GM18870 (cell line): ENCODE data around the gene KLC3.

Experiments used
- ATAC-seq: cut with Tn5 transposase; IDR thresholded peaks from one replicate; pipeline ENCODE4 v1.9.1; 2021; ENCODE audit warnings: moderate library complexity; ENCODE audit not compliant: unreplicated experiment

KLC3 gene

DNA sequence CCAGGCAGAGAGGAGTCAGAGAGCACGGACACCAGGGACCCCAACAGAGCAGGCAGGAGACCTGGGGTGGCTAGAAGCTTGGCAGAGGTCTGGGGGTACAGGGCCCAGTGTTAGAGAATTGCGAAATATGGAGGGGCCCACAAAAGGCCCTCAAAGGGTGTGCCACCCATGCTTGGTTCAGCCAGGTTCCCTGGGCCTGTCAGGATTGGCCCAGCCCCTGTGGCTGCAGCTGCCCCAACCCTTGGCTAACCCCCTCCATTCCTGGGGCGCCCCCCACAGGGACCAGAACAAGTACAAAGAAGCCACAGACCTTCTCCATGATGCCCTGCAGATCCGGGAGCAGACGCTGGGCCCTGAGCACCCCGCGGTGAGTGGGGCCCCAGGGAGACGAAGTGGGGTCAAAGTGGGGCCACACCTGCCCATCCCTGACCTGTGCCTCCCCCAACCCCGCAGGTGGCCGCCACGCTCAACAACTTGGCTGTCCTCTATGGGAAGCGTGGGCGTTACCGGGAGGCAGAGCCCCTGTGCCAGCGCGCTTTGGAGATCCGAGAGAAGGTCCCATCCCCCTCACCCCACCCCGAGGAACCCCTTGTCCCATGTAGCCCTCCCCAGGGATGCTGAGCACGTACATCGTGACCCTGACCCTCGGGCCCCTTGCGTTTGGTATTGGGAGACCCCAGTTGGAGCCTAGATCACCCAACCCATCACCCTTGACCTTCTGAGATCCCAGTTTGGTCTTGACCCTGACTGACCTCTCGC is 8.0 kb downstream of the KLC3 start:
- ATAC-seq, result no peak

GRCh38 chr19:45349126-45349415 is 8.5 kb downstream of the KLC3 start:
- ATAC-seq, result no peak

GRCh38 chr19:45349430-45349941 is 8.9 kb downstream of the KLC3 start:
- ATAC-seq, result no peak

DNA sequence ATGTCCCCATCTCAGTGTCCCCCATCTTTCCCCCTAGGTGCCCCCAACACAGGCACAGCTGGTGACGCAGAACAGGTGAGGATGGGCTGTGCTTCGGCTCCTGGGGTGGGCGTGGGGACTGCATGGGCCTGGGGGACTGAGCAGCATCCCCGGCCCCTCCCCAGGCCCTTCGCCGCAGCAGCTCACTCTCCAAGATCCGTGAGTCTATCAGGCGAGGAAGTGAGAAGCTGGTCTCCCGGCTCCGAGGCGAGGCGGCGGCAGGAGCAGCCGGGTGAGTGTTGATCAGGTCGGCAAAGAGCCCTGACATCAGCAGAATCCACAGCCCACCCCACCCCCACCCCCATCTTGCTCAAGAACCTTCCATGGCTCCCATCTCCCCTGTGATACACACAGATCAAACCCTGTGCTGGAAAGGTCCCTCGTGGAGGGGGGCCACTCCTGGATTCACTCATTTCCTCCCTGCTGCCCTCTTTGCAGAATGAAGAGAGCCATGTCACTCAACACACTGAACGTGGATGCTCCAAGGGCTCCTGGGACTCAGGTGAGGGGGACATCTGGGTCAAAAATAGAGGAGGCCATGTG is 10.0 kb downstream of the KLC3 start:
- no peak for ATAC-seq

- ATAC-seq, result no peak
Observed at GRCh38 chr19:45351401-45351952, 10.9 kb downstream of the KLC3 start.

- no peak for ATAC-seq
Observed at GRCh38 chr19:45352062-45352461, 11.5 kb downstream of the KLC3 start.

DNA sequence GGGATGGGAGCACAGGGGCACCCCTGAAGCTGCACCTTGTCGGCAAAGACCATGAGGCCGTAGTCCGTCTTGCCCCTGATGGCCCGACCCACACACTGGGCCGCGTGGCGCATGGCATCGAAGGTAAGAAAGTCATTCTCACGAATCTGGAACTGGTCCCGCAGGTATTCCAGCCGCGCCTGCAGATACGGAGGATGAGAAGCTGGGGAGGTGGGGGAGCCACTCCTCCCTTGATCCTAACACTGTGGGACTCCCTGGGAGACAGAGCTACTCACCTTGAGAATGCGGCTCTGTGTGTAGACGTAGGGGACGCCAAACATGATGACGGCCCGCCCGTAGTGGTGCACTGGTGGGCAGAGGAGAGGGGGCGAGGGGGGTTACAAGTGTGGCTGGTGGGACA is 11.9 kb downstream of the KLC3 start:
- no peak for ATAC-seq

DNA sequence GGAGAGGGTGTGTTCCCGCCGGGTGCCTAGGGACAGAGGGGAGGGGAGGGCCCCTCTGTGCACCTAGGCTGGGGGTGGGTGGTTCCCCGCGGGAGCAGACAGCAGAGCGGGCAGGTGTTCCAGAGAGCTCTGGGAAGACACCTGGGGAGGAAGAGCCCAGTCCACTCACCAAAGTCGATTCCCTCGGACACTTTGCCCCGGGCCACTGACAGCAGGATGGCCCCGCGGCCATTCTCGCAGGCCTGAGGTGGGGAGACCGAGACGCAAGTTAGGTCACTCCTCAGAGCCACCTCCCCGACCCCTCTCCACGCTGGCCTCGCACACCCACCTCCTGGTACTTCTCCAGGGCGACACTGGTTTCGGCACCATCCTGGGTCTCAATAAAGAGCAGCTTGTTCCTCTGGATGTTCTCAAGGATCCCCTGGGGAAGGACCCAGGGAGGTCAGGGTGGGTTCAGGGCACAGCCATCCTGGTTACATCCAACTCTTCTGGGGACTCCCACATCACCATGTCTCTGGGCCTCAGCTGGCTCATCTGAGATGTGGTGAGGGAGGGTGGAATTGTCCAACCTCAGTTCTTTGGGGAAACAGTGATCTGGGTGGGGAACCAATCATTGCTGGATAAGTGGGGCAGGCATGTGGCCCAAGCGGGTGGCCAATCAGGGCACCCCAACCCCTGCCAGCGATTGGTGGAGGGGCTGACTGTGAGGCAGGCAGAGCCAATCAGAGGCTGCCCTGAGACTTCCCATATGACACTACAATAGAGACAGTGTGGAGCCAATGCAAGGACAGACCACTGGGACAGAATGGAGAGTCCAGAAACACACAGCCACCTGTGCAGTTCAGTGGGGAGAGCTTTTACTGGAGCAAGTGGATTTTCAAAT is 12.6 kb downstream of the KLC3 start:
- ATAC-seq, result no peak

DNA sequence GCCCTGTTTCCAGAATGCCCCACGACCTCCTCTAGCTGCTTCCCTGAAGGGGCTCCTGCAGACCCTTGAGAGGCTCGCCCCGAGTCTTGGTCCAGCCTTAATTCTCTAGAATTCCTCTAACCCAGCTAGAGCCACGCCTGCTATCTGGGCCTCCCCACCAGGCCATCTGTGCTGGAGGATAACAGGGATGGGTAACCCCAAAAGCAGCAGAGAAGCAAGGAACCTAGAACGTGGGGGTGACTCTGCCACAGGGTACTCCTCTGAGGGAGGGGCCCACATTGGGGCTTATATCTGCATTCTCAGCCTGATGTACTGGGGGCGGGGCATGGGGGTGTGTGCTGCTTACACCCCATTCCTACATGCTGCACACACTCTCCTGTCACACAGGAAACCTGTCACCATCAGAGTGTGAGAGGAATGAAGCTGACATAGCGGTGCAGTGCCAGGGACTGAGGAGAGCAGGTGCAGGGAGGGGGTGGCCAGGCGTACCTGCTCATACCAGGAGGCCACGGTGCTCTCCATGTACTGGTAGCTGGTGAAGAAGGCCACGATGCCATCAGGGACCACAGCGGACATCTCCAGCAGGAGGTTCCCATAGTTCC is 13.8 kb downstream of the KLC3 start:
- ATAC-seq, result no peak

GRCh38 chr19:45355402-45355801 is 14.9 kb downstream of the KLC3 start:
- no peak for ATAC-seq

DNA sequence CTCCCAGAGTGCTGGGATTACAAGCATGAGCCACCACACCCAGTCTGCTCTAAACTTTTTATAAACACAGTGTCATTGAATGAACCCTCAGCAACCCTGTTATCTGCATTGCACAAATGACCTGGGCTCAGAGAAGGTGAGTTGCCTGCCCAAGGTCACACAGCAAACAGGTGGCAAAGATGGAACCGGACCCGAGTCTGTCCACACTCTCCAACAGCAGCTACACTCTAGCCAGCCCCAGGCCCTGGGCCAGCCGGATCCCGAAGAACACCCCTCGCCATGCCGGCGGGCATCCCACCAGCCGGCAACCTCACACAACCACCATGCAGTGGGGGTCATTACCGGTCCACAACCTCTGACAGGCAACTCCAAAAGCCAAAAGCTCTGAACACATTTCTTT is 15.4 kb downstream of the KLC3 start:
- ATAC-seq, result no peak

- ATAC-seq, result no peak
Observed at GRCh38 chr19:45356760-45357444, 16.4 kb downstream of the KLC3 start.

- ATAC-seq, result no peak
Observed at GRCh38 chr19:45357445-45357783, 16.9 kb downstream of the KLC3 start.

DNA sequence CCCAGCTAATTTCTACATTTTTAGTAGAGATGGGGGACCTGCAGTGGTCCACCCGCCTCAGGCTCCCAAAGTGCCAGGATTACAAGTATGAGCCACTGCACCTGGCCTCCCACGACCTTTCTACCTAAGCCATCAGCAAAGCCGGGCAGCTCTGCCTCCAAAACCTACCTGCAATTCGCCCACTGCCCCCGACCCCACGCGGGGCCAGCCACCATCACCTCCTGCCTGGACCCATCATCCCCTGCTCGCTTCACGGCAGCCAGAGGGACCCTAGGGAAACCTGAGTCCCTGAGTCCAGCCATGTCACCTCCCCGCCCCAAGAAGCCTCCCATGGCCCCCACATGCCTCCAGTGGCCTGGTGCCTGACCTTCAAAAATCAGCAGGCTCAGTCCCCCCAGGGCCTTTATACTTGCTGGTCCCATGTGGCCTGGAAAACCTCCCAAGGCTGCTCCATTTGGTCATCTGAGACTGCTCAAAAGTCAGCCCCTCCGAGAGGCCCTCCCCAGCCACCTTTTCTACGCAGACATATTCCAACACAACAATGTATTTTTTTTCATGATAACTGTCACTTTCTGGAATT is 17.8 kb downstream of the KLC3 start:
- ATAC-seq, result no peak

DNA sequence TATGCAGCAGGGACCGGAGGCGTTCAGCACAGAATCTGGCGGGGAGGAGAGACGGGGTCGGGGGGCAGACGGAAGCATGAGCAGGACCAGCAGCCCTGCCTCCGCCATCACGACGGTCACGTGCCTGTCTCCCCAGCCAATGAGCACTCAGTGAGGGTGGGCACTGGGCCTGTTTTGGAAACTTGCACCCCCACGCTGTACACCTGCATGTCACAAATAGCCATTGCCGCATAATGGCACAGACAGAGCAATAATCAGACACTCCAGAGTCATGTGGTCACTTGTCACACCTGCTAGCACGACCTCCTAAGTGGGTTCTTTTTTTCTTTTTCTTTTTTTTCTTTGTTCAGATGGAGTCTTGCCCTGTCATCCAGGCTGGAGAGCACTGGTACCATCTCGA is 21.1 kb downstream of the KLC3 start:
- no peak for ATAC-seq

GRCh38 chr19:45362291-45362690 is 21.7 kb downstream of the KLC3 start:
- no peak for ATAC-seq

DNA sequence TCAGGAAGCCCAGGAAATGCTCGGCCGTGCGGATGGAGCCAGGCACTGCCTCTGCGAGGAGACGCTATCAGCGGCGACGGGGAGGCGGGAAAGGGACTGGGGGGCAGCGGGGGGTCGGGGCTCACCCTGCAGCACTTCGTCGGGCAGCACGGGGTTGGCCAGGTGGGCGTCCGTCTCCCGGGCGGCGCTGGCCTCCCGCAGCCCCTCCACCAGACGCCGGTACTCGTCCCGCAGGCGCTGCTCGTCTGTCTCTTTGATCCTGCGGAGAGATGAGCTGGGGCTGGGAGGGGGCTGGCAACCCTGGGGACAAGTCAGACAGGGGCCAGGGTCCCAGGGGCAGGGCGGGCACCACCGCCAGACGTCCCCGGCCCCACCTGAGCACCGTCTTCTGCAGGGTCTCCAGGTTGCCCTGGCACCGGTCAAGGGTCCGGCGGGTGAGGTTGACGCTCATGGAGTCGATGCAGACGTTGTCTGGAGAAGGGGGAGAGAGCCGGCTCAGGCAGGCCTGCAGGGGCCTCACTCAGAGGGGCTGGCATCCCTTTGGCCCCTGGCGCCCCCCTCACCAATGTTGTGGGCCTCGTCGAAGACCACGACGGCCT is 23.4 kb downstream of the KLC3 start:
- no peak for ATAC-seq

- no peak for ATAC-seq
Observed at GRCh38 chr19:45364696-45365095, 24.1 kb downstream of the KLC3 start.

DNA sequence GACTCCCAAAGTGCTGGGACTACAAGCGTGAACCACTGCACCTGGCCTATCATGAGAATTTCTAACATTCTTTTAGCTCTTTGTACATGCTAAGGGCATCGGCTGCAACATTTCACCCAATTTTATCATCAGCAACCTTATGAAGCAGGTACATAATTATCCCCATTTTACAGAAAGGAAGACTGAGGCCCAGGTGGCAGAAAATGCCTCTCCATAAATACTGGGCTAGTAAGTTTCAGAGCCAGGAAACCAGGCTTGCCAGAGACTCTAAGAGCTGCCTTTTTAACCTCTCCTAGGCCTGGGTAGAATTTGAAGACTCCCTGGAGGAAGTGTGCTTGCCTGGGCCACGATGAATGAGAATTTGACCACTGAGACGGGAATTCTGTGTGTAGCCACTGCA is 27.6 kb downstream of the KLC3 start:
- no peak for ATAC-seq

DNA sequence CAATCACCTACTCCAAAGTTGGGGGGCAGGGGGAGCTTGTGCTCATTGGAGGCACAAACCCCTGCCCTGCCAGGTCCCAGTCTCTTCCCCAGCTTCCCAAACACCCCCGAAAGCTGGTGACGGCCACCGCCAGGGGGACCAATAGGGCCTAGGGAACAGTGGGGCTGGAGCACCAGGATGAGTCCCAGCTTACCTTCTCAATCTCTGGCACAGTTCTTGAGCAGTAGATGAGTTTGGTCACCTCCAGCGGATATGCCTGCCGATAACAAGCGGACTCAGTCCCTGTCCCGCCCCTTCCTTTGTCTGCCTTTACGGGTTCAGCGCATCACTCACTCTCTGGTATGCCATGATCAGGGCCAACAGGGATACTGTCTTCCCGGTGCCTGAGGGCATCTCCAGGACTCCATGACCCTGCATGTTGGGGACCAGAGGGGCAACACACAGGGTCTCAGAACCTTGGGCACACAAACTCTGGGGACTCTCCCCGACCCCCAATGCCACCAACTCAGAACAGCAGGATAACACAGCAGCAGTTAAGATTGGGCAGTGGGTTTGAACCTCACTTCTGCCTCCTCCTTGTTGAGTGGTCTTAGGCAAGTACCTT is 28.3 kb downstream of the KLC3 start:
- ATAC-seq, result no peak
